Stimulated activated naive CD8-positive, alpha-beta T cell treated with anti-CD3 and anti-CD28 coated beads, Interleukin-15, Interleukin-2, amounts not matched to agents 100 ng/mL and 50 ng/mL, for 24 hours (primary cell): ENCODE data around the gene C1QL2.

ENCODE experiments used
- H3K27ac Mint-ChIP-seq: one replicate; pipeline ENCODE4 v1.8.0; 2021; ENCODE audit warnings: mild to moderate bottlenecking, mixed read lengths
- H3K27me3 Mint-ChIP-seq: one replicate; pipeline ENCODE4 v1.8.0; 2021; ENCODE audit warnings: mixed read lengths
- H3K36me3 Mint-ChIP-seq: one replicate; pipeline ENCODE4 v1.8.0; 2021; ENCODE audit warnings: low read depth, mixed read lengths
- H3K4me1 Mint-ChIP-seq: one replicate; pipeline ENCODE4 v1.8.0; 2021; ENCODE audit warnings: low read depth, mixed read lengths
- H3K4me3 Mint-ChIP-seq: one replicate; pipeline ENCODE4 v1.8.0; 2021; ENCODE audit warnings: mild to moderate bottlenecking, mixed read lengths
- H3K9me3 Mint-ChIP-seq: one replicate; pipeline ENCODE4 v1.8.0; 2021; ENCODE audit warnings: mixed read lengths

C1QL2 gene

DNA sequence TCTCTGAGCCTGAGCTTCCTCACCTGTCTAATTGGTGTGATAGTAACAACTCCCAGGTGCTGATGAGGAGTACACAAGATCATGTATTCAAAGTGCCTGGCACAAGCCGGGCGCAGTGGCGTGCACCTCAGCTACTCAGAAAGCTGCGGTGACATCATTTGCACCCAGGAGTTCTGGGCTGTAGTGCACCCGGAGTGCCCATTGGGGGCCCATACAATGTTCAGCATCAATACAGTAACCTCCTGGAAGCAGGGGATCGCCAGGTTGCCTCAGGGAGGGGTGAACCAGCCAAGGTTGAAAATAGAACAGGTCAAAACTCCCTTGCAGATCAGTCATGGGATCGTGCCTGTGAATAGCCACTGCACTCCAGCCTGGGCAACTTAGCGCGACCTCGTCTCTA lies 11.2 kb upstream of the C1QL2 start:
- H3K27me3 Mint-ChIP-seq: peaks cover 11% of the 10 kb centered on the region
- no peak overlapping the region for H3K27ac Mint-ChIP-seq
- H3K36me3 Mint-ChIP-seq: no peaks in the 10 kb centered on the region
- H3K4me3 Mint-ChIP-seq: no peak overlapping the region
- no peaks in the 10 kb centered on the region for H3K9me3 Mint-ChIP-seq
- H3K4me1 Mint-ChIP-seq: no peaks in the 10 kb centered on the region

DNA sequence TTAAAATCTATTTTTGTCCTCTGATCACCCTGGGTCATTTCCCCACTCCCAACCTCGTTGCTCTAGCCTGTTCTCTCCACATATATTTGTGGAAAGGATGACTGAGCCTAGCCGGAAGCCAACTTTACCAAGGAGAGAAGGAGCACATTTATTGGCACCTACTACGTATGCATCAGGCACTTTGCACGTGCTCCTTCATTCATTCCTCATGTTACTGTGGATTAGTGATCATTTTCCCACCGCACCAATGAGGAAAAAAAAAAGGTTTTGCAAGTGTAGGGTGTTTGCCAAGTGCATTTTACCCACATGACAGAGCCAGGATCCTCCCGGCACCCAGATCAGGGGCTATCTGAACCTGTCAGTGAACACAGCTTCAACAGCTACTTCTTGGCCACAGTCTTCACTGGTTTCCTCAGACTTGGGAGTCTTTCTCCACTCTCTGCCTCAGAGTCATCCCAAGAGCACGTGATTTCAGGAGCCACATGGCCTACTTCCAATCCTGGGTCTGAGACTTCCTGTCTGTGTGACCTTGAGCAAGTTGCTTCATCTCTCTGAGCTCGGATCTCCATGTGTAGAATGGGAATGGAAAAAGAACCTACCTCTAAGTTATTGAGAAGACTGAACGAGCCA lies 1.9 kb upstream of the C1QL2 start:
- peaks cover 60% of the 10 kb centered on the region for H3K27me3 Mint-ChIP-seq

DNA sequence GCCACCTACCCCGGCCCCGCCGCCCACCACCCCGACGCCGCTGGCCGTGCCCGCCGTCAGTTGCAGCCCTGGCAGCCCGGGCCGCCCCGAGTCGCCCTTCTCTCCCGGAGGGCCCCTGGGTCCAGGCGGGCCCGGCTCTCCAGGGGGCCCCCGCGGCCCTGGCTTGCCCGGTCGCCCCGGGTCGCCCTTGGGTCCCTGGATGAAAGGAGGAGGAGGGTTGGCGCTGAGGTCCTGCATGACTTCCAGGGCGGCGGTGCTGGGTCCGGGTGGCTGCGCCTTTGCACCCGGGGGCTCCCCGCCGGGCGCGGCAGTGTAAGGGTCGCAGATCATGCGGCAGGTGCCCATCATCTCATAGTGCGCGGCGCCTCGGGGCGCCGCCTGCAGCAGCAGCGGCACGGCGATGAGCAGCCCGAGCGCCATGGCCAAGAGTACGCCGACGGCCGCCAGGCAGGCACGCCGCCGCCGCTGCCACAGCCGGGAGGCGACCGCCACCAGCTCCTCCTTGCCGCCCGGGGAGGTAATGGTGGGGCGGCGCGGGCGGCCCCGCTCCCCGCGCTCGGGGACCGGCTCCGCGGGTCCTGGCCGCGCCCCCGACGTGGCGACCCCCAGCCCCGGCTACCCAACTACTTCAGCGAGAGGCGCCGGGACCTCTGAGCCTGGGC lies 570 bp downstream of the C1QL2 start:
- Mint-ChIP-seq H3K4me1 (no peaks in the 10 kb centered on the region), H3K27ac (no peak overlapping the region), H3K4me3 (no peak overlapping the region), H3K9me3 (no peaks in the 10 kb centered on the region), H3K36me3 (no peaks in the 10 kb centered on the region), H3K27me3 (peaks cover 68% of the 10 kb centered on the region)

More for the DNA sequence above, 1.9 kb upstream of the C1QL2 start:
- H3K4me1 Mint-ChIP-seq: no peaks in the 10 kb centered on the region
- H3K36me3 Mint-ChIP-seq: no peaks in the 10 kb centered on the region
- H3K4me3 Mint-ChIP-seq: no peak overlapping the region
- no peaks in the 10 kb centered on the region for H3K9me3 Mint-ChIP-seq
- H3K27ac Mint-ChIP-seq: no peak overlapping the region

DNA sequence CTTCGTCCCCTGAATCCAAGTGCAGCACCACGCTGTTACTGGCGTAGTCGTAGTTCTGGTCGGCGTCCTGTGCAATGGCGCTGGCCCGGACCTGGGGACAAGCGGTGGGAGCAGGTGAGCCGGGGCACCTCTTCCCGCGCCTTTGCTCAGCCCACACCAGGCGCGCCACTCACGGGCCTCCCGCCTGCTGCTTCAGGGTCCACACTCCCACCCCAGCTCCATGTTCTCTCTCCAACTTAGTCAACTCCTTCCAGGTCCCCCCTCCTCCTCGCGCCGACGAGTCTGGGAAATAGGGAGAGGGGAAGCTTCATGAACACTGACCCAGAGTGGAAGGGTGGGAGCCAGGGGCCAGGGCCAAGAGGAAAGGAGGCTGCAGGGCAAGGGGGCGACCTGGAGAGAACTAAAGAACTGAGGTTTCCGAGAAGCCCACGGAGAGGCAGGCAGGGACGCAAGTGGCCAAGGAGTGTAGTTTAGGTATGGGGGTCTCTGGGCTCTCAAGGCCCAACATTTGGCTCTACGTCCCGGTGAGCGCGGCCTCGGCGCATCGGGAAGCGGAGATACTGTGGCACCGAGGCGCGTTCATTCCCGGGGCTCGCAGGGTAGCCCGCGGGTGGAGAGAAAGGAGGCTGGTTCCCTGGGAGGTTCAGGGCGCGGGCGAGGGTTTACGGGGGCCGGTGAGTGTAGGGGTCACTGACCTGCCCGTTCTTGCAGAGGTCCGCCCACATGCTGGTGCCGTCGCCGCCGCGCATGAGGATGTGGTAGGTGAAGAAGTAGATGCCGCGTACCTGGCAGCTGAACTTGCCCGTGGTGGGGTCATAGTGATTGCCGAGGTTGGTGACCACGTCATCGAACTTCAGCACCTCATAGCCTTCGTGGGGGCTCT lies 1.4 kb downstream of the C1QL2 start:
- Mint-ChIP-seq H3K27me3 (peaks cover 63% of the 10 kb centered on the region), H3K4me1 (no peaks in the 10 kb centered on the region), H3K27ac (no peak overlapping the region), H3K9me3 (no peaks in the 10 kb centered on the region), H3K4me3 (no peak overlapping the region), H3K36me3 (no peaks in the 10 kb centered on the region)

DNA sequence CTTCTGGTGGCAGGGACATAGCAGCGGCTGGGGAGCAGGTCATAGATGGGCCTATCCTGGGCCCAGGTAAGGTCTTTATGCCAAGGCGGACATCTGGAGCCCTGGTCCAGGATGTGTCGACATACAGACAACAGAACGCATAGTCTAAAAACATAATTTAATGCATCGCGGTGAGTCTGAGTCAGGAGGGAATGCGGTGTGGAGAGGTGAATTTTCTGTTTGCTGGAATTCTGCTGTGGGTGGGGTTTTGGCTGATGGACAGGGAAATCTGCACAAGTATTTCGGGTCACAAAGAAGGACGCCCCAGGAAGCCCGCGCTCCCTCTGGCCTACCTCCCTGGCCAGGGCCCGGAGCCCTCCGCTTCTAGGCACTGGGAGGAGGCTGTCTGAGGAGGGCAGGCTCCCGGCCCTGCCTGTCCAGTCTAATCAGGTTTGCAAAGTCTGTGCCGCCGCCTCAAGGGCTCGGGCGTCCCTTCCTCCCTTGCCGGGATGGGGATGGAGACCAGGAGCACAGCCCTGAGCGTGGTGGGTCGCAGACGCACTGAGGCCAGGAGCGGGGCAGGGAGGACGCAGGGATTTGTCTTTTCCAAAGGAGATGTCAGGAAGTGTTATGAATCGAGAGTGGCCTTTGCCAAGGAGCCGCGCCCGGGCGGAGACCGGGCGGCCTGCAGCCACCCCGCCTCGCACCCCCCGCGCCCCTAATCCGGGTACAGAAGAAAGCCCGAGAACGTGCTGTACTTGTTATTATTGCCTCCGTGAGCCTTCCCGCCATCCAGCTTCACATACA lies 2.3 kb downstream of the C1QL2 start:
- Mint-ChIP-seq H3K4me3 (no peak overlapping the region), H3K36me3 (no peaks in the 10 kb centered on the region), H3K9me3 (no peaks in the 10 kb centered on the region), H3K4me1 (no peaks in the 10 kb centered on the region), H3K27me3 (peaks cover 62% of the 10 kb centered on the region), H3K27ac (no peak overlapping the region)

DNA sequence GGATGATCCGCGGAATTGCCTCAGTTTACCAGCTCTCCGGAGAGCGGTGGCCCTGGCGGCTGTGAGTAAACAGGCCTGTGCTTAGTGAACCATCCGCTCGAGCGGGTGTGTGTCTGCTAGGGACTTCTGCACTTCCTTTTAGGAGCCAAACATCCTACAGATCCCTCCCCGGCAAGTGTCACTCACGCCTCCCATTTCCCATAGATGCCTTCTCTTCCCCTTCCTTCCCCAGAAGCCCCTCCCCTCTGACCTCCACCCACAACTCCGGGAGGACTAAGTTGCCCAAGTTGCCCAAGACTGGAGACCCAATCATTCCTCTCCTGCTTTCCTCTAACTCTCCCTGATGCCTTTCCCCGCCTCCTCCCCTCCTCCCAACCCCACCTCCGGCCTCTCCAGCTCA lies 2.9 kb downstream of the C1QL2 start:
- no peak overlapping the region for H3K27ac Mint-ChIP-seq
- no peaks in the 10 kb centered on the region for H3K9me3 Mint-ChIP-seq
- no peaks in the 10 kb centered on the region for H3K4me1 Mint-ChIP-seq
- no peaks in the 10 kb centered on the region for H3K36me3 Mint-ChIP-seq
- peaks cover 62% of the 10 kb centered on the region for H3K27me3 Mint-ChIP-seq
- no peak overlapping the region for H3K4me3 Mint-ChIP-seq

DNA sequence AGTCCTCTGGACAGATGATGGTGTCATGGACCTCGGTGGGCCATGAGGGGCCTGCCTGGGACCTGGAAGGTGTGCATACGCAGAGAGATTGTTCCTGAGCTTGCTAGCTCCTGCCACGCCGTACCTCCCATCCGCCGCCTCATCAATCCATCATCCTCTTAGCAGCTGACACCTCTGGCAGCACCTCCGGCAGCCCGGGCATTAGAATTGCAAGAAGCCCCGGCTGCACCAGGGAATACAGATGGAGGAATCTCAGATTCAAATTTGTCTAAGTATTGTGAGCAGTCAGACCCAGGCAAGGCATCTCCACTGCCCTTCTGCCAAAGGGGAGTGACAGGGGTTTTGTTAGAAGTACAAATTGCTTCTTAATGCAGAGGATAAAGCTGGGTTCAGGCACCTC lies 4.5 kb downstream of the C1QL2 start:
- Mint-ChIP-seq H3K4me3 (no peak overlapping the region), H3K27ac (no peak overlapping the region), H3K27me3 (peaks cover 53% of the 10 kb centered on the region)

DNA sequence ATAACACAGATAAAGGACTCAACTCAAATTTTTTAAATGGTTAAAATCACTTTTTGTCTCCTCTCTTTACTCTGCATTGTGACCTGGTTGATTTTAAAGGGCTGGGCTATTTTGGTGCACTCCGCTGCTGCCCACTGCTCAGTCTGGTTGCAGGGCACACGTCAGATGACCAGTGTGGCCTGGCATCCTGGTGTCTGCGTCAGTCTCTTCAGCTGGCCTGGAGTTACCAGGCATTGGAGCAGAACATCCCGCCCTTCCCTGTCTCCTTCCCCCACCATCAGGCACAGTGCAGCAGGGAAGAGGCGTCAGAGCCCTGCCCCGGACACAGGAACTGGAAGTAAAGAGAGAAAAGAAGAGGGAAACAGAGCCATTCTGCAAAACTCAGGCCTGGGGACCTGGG lies 8.9 kb downstream of the C1QL2 start:
- Mint-ChIP-seq H3K27me3 (peaks cover 26% of the 10 kb centered on the region), H3K9me3 (no peaks in the 10 kb centered on the region), H3K27ac (no peak overlapping the region), H3K4me3 (no peak overlapping the region), H3K4me1 (no peaks in the 10 kb centered on the region), H3K36me3 (no peaks in the 10 kb centered on the region)

More for the DNA sequence above, 4.5 kb downstream of the C1QL2 start:
- Mint-ChIP-seq H3K4me1 (no peaks in the 10 kb centered on the region), H3K9me3 (no peaks in the 10 kb centered on the region), H3K36me3 (no peaks in the 10 kb centered on the region)

DNA sequence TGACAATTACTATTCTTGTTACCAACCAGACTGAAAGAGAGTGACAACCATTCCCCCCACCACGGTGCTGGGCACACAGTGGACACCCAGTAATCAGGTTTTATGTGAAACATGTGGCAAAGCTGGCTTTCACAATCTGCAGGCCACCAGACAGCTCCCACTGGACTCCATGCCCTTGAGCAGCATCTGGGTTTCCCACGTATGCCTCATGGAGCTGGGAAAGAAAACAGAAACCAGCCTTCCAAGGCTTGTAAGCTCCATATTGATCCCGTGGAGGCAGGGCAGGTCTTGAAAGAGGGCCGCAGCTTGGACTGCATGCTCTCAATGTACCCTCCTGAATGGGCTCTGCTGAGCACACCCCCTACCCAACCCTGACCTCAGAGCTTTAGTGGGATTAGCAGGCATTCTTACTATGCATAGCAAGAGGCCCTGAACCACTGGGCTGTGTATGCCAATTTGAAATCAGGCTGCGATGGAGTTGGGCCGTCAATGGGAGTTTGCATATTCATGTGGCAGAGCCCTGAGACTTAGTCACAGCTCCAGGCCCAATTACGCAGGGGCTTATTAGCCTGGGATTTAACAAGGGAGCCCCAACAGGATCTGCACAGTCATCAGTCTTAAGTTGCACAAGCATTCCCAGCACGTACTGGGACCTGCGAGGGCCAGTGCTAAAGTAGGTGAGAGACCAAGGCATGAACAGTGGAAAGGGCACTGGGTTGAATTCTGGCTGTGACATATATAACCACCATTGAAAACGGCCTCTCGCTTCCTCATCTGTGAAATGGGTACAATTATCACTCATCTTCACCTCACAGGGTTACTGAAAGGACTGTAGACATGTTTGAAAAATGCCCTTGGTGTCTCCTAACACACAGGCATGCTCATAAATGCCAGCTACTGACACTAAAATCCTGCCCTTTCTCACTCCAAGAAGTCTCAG lies 10.5 kb downstream of the C1QL2 start:
- H3K4me1 Mint-ChIP-seq: no peaks in the 10 kb centered on the region
- H3K36me3 Mint-ChIP-seq: no peaks in the 10 kb centered on the region

DNA sequence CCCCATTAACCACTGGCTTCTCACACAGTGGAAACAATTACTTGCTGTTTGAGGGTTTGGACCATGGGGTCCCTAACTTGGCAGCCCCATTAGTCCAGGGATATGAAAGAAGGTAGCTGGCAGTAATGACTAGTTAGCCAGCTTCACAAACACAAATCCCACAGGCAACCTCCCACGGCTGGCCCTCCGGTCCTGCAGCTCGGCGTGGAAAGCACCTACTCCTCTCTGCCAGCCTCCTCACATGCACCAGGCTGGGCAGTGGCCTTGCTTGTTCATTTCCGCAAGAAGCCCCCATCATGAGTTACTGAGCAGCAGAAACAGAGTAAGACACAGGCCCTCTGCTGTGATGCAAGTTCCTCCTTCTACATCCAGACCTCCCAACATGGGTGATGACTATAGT lies 13.7 kb downstream of the C1QL2 start:
- H3K27me3 Mint-ChIP-seq: peaks cover 4% of the 10 kb centered on the region
- H3K9me3 Mint-ChIP-seq: no peaks in the 10 kb centered on the region
- H3K36me3 Mint-ChIP-seq: no peaks in the 10 kb centered on the region
- no peak overlapping the region for H3K27ac Mint-ChIP-seq
- no peaks in the 10 kb centered on the region for H3K4me1 Mint-ChIP-seq
- H3K4me3 Mint-ChIP-seq: no peak overlapping the region

More for the DNA sequence above, 10.5 kb downstream of the C1QL2 start:
- Mint-ChIP-seq H3K27ac (no peak overlapping the region), H3K4me3 (no peak overlapping the region), H3K27me3 (peaks cover 20% of the 10 kb centered on the region), H3K9me3 (no peaks in the 10 kb centered on the region)

DNA sequence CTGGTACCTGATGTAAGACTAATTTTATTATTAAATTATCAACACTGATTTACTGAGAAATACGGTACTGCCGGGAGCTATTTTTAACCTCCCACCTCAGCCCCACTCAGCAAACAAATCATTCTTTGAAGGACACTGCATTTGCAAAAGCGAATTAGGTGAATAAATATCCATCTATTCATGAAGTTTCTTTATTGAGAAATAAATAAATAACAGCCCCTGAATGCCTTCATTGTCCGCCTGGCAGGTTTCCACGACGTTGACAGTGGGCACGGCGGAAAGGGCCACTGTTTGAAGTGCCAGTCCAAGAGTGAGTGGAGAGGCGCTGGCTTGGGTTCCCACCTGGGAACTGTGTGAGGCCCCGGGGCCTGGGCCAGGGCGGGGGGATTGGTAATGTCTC lies 15.7 kb downstream of the C1QL2 start:
- Mint-ChIP-seq H3K4me1 (no peaks in the 10 kb centered on the region), H3K27me3 (peaks cover 4% of the 10 kb centered on the region), H3K36me3 (no peaks in the 10 kb centered on the region), H3K4me3 (no peak overlapping the region), H3K9me3 (no peaks in the 10 kb centered on the region), H3K27ac (no peak overlapping the region)

DNA sequence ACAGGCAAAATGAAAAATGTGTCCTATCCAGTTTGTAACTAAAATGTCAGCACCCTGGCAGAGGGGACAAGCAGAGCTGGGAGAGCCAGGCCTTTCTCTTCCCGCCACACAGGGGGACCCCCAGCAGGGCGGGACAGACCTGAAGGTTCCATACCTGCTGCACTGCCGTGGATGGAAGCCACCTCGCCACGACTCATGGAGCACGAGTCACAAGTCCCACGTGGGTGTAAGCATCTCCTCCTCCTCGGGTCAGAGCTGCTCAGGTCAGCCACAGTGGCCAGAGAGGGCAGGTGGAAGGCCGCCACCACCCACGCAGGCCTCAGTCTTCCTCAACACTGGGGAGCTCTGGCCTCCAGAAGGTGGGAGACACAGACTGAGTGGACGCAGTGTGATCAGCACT lies 21.0 kb downstream of the C1QL2 start:
- Mint-ChIP-seq H3K36me3 (no peaks in the 10 kb centered on the region), H3K4me3 (no peak overlapping the region), H3K27ac (no peak overlapping the region), H3K4me1 (no peaks in the 10 kb centered on the region), H3K9me3 (no peaks in the 10 kb centered on the region), H3K27me3 (peaks cover 4% of the 10 kb centered on the region)

DNA sequence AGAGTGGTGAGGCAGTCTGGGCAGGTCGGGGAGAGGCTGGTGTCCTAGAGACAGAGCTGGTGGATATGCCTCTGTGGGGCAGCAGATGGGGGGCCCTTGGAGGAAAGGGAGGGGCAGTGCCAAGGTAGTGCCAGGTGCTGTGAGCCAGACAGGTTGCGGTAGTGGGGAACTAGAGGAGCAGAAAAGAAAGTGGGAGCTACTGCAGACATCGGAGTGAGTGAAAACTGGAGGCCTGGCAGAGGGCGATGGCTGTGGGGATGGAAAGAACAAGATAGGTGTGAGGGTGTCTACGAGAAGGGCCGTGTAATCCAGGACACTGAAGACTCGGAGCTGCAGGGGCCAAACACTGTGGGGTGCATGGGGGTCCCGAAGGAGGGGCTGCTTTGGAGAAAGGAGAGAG lies 21.7 kb downstream of the C1QL2 start:
- Mint-ChIP-seq H3K27ac (no peak overlapping the region), H3K4me3 (no peak overlapping the region), H3K4me1 (no peaks in the 10 kb centered on the region), H3K9me3 (no peaks in the 10 kb centered on the region), H3K36me3 (no peaks in the 10 kb centered on the region), H3K27me3 (peaks cover 4% of the 10 kb centered on the region)

DNA sequence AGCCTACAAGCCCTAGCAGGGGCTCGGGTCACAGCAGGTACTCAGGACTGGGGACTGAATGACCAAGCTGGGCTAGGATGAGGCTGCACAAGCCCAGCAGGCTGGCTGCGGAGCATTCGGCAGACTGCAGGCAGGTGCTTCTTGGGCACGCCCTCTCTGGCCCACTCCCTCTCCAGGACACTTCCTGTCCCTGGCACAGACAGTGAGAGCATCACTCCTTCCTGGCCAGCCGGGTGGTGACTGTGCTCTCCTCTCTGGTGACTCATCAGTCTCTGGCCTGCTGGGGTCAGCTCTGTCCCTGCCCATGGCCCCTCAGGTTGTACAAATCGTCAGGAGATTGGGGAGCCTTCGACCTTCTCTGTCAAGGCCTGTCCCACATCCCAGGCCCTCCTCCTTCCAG lies 22.5 kb downstream of the C1QL2 start:
- Mint-ChIP-seq H3K4me1 (no peaks in the 10 kb centered on the region), H3K27ac (no peak overlapping the region), H3K9me3 (no peaks in the 10 kb centered on the region), H3K27me3 (peaks cover 4% of the 10 kb centered on the region), H3K4me3 (no peak overlapping the region), H3K36me3 (no peaks in the 10 kb centered on the region)
